ENCODE data around the gene SDK2.

GRCh38 chr17:73402466-73402865 lies 241.8 kb downstream of the SDK2 start:
- TF ChIP-seq POLR2A (IDR thresholded peaks at IDR 0.05; ENCODE audit: control extremely low read depth in 1 of 2, low read depth in 2 of 2, low read length in 2 of 2): no peak
- TF ChIP-seq RAD21 (IDR thresholded peaks at IDR 0.05 in 1 of 2, conservative IDR thresholded peaks at IDR 0.05 in 1 of 2; ENCODE audit: low read depth in 2 of 2, low read length in 2 of 2): no peak
- no peak for TF ChIP-seq USF2 (IDR thresholded peaks at IDR 0.05; ENCODE audit: low read length)
- TF ChIP-seq KDM1A (IDR thresholded peaks at IDR 0.05; ENCODE audit: borderline replicate concordance, low read length): no peak
- TF ChIP-seq CTCF (IDR thresholded peaks at IDR 0.05; ENCODE audit: control extremely low read depth in 1 of 3, insufficient read depth in 1 of 3, low read depth in 1 of 3, low read length in 3 of 3): no peak
- TF ChIP-seq ATF3 (IDR thresholded peaks at IDR 0.05; ENCODE audit: insufficient read depth, low read depth, low read length): no peak
- no peak for TF ChIP-seq RFX5 (IDR thresholded peaks at IDR 0.05; ENCODE audit: borderline replicate concordance, low read depth, low read length)
- TF ChIP-seq SP1 (IDR thresholded peaks at IDR 0.05; ENCODE audit: low read depth, low read length): no peak
- TF ChIP-seq MAFK (IDR thresholded peaks at IDR 0.05; ENCODE audit: low read depth, low read length): no peak
